Islet of Langerhans (tissue), 1 donor: ENCODE results near the gene NEMP1.
"Not testable (repeated sequence)": the region's sequence is repeated elsewhere in the genome, so short reads cannot be mapped to it uniquely, and the experiment has no call there.

Experiments
- FAIRE-seq: peaks from one replicate; lab custom pipeline; 2011; peaks lifted over from hg19 to GRCh38; lab: Jason Lieb, UNC

The NEMP1 gene

DNA sequence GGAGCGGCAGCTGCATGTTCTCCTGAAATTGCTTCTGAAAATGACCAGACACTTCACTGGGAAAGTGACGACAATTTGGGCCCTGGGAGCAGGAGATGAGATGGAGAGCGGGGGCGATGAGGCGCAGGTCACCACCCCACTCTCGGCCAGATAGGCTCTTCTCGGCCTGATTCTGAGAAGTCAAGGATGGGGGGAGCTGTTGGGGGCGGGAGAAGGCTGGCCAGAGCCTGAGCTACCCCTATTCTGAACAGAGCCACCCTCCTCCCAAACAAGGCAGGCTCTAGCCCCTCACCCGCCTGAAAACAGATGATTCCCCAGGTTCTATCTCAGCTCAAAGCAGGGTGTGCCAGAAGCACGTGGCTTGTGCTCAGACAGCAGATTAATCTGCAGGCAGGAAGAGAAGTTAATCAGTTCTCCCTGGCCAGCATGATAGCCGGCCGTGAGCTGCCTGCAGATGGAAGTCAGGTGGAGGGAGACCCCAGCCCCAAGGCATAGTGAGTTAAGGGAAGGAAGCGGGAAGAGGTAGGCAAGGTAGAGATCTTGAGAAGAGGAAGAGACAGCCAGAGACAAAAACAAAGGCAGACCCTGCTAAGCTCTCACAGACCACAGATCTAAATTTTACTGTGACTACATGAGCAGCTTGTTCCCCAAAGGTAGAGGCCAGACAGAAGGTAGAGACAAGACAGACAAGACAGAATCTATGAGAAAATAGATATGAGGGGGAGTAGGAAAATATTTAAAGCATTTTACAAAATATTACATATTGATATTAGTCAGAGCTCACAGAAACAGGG is 51.4 kb downstream of the NEMP1 start:
- no peak for FAIRE-seq

DNA sequence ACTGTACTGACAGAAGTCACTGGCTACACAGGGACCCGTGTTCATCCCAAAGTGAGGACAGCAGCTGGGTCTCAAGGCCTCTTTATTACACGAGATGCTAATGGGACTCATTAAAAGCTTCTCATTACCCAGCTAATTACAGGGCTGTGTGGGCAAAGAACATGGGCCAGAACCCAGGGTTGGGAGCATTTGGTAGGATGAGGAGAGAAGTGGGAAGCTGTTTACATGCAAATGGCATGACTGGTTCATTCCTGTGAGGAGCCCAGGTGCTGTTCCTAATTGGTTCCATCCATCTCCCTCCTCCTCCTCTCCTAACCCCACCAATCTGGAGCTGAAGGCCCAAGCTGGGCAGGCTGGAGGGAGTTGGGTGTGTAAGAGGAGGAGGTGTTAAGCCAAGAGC is 53.4 kb downstream of the NEMP1 start:
- FAIRE-seq, result no peak

DNA sequence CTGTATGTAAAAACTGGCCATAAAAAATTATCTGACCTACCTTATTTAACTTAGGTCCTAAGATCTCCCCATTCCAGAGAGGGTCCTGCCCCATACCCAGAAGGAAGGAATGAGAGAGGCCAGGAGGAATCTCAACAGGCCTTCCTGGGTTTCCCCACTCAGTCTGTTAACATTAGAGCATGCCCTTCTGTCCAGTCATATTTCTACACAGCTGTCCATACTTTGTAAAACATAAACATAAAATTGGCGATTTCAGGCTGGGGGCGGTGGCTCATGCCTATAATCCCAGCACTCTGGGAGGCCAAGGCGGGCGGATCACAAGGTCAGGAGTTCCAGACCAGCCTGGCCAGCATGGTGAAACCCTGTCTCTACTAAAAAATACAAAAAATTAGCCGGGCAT is 56.3 kb downstream of the NEMP1 start:
- not testable (repeated sequence) for FAIRE-seq

DNA sequence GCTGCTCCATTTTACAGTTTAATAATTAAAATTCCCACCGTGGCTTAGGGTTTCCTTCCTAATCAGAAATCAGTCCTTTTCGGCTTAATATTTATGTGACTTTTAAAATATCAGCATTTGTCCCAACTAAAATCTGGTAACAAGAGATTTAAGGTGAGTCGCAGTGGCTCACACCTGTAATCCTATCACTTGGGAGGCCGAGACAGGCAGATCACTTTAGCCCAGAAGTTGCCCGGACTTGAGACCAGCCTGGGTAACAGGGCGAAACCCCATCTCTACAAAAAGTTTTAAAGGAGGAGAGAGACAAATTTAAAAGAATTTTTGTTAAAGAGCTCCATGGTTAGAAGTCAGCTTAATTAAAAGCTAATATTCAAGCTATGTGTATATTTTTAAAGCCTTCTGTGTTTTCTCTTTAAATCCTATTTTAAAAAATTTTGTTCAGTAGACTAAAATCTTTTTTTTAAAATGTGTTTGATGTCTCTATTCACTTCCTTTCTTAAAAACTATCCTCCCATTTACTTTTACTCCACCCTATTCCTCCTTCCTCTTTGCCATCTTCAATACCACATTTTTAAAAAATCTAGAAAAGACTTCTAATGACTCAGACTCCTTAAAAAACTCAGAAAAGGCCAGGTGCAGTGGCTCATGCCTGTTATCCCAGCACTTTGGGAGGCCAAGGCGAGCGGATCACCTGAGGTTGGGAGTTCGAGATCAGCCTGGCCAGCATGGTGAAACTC is 58.4 kb downstream of the NEMP1 start:
- no peak for FAIRE-seq

DNA sequence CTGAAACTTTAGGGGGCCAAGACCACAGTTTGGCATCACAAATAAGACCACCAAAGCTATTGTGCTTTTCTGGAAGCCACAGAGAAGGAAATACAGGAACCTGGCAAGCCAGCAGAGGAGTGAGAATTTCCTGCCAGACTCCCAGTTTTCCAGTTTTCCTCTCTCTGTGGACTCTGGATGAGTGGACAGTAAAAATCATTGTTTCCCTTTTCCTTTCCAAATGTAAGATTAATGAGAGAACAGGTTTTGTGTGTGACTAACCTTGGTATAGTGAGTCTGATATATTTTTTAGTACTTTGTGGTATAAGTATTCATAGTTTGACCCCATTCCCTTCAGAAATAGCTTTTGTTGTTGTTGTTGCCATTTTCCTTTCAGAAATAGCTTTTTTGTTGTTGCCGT is 59.7 kb downstream of the NEMP1 start:
- no peak for FAIRE-seq

DNA sequence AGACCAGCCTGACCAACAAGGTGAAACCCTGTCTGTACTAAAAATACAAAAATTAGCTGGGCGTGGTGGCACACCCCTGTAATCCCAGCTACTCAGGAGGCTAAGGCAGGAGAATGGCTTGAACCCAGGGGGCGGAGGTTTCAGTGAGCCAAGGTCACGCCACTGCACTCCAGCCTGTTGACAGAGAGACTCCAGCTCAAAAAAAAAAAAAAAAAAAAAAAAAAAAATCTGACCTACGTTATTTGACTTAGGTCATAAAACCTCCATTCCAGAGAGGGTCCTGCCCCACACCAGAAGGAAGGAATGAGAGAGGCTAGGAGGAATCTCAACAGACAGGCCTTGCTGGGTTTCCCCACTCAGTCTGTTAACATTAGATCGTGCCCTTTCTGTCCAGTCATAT is 60.2 kb downstream of the NEMP1 start:
- FAIRE-seq, result not testable (repeated sequence)

DNA sequence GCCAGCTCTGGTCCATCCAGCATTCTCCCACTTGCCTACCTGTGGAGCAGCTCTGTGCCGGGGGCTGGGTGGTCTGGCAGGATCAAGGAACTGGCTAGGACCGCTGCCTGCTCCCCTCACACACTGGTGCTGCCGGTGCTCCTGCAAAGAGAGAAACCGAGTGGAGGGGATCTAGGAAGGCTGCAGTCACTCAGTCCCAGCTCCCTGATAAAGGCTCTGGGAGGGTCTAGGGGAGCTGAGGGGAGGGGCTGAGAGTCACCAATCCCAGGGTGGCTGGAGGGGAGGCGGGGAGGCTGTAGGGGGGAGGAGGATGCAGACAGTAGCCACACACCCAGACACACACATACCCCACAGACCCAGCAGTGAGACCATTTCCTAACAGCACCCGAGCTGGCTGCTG is 62.2 kb downstream of the NEMP1 start, which contains the start of gene TAC3:
Gene TAC3, minus strand, starts transcription at position 182 of the 400 bp plus-strand sequence. CDS start 732 bp downstream, outside the sequence.
- FAIRE-seq, result no peak

DNA sequence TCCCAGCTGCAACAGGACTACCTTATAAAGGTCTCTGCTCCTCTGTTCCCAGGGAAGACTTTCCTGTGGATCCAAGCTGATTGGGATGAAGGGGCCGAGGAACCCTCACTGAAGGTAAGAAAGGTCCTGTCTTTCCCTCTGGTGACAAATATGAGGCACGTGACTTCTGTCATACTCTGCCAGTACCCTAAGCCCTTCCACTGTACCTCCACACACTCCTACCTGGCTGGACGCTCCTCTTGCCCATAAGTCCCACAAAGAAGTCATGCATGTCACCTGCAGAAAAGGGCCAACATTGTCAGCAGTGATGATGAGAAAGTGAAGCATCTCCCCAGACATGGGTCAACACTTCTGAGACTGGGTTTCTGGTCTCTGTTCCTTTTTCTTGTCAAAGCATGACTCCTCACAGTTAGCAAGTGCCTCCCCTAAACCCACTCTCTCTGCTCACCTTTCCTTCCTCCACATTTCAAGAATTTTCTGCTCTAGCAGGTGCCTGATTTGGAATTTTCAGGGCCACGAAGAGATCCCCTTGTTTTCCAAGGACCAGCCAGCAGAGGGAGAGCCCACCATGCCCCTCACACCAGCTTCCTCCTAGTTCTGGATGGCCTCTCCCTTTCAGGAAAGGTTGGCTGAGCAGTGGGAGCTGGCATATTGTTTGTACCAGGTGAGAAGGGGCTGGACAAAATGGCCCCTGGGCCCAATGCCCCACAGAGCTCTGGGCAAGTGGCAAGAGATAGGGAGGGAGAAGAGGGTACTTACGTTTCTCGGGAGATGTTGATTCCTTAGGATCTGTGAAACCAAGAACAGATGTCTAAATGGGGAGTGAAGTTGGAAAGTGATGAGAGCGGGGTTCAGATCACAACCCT is 65.8 kb downstream of the NEMP1 start:
- FAIRE-seq, result no peak

DNA sequence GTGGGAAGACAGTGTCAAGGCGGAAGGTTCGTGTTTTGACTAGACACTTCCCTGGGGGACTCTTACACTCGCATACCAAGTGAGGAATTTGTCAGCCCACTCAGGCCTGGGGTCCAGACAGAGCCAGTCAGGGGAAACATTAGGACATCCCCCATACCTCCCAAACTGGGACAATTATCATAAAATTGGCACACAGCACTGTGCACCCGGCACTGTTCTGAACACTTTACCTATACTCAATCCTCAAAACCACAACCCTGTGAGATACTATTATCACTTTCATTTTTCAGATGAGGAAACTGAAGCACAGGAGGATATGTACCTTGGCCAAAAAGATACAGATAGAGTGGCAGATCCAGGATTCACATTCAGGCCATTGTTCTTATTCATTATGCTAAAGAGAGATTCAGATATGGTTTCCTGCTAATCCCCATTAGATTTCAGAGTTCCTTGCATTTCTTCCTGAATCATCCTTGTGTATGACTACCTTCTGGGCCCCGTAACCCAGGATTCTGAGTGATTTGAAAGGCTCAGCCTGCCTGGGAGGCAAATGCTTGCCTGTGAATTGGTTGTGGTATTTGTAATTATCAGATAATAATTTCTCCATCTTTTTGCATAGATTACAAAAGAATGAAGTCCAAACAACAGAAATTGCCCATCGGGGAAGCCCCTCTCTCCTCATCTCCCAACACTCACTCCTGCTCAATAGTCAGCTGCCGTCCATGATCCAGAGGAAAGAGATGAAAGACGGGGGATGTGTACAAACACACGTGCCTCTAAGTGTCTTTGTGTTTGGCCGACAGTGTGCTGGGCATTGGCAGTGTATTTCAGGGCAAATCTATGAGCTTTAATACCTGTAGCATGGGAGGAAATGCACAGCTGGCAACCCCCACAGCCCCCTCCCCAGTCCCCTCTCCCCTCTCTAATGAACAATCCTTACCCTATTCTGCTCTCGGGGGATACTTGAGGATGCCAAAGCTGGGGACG is 66.9 kb downstream of the NEMP1 start:
- FAIRE-seq, result no peak

DNA sequence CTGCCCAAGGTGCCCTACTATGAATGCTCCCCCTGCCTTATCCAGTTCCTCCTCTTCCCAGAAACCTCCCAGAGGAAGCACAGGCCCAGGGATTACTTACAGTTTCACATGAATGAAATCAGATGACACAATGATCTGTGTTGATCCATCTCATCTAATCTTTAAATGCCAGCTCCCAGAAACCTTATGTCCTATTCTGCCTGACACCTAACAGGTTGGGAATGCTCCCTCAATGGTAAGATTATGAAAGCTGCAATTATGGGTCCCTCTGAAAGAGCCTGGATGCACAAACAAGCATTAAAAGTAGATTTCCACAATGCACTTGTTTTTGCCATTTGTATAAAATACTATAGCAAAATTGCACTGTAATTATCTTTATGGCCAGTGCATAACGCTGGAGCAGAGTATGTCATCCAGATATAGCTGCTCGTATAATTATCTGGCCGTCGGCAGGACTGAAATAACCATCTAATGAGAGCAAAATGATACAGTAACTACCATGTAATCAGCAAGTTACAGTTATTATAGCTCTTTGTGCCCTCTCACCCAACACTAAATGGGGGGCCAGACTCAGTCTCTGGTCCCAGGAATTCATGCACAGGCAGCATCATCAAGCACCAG is 67.9 kb downstream of the NEMP1 start:
- no peak for FAIRE-seq

DNA sequence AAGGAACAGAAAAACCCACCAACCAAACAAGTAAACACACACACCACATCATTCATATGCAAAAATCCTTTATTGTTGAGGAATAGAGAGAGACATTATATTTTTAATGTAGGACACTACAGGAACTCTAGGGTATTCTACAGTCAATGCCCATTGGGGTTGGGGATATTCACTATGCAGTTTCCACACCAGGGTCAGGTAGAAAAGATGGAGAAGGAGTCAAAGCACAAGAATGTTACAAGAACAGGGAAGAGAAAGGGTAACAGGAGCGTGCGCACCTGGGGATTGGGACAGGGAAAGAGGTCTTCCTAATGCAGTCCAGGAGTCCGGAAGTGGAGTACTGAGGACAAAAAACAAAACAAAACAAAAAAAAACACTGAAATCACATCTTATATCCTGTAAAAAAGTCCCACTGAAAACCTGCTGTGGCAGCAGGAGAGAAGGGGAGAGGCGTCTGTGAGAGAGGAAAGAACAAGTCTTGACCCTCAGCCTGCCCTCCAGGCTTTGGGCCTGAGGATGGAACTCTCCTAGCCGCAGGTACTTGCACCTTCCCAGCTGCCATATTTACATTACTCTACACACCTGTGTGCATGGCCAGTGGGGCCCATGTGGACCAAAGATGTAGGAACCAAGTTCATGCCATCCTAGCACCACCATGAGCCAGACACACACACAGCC is 68.5 kb downstream of the NEMP1 start:
- FAIRE-seq, result no peak

DNA sequence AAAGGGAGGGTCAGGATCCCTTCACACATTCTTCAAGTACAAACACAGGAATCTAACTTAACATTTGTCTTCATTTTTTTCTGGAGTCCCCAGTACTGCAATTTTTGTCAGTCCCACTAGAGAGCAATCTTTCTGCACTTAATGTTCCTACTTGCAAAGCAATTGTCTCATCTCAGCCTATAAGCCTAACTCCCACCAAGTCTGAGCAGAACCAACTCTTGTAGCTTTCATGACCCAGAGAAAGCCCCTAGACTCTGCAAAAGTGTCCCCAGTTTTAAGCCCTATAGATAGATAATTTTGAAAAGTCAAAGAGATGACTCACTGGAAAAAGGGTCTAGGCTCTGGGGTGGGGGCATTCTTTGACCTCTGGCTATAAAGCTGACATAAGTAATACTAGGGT is 70.4 kb downstream of the NEMP1 start:
- peak; percentile 24 for FAIRE-seq

DNA sequence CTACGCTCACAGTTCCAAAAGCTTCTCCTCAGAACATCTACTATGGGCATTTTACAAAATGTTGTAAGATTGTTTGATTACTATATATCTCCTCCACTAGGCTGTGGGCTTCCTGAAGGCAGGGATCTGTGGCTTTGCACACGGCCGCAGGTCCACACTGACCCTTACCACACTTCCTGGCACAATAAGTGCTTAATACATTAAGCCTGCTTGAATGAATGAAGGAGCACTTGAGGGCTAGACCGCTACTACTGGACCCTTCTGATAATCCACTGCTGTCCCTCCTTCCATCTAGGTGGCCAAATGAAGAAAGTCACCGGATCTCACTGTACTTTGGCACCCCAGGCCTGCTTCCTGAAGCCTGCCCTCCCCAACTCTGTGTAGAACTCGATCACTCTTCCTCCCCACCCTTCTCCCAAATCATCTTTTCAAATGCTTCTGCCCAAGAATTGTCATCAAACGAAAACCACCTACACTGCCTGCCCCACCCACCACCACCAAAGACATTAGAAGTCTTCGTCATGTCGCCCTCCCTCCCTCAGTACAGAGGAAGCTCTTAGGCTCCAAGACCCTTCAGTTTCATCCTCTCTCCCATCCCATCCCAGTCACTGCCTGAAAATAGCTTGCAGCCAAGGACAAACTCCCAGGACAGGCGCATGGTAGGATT is 71.6 kb downstream of the NEMP1 start:
- FAIRE-seq, result no peak

DNA sequence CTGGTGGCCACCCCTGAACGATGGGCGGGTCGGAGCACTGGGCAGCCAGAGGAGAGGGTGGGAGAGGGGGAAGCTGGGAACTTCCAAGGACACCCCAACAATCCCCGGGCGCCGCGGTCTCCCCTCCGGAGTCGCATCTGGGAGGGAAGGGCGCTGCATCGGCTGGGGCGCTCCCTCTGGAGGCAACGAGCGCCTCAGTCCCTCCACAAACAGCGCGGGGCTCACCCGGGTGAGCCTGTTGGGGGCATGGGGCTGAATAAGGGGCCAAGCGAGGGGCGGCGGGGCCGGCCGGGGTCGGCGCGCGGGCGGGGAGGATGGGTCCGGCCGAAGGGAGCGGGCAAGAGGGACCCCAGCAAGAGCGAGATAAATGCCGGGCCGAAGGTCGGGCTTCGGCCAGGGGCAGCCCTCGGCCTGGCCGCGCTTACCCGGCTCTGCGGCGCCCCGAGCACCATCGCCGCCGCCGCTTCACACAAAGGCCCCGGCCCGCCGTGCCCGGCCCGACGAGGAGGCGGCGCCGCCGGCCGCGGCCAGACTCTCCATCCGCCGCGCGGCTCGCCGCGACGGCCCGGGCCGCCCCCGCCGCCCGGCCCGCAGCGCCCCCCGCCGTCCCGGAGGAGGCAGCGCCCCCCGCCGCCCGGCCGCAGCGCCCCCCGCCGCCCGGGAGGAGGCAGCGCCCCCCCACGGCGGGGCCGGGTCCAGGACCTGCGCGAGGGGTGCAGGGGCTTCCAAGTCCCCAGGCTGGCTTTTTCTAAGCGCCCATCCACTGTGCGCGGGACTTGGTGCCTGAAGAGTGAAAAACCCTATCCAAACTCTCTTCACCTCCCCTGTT is 72.4 kb downstream of the NEMP1 start, which contains the start of gene ZBTB39:
Gene ZBTB39, minus strand, starts transcription at position 567 of the 829 bp plus-strand sequence. CDS start 1,629 bp downstream, outside the sequence.
- no peak for FAIRE-seq
